IMR-90 (cell line): Measurements from ENCODE around the gene MED12L. TPM values are rescaled to one million over a fixed set of nuclear protein-coding genes. Genes with fewer than 3 reads are reported as not detected.
A peak's percentile ranks its signal among the peaks of the same experiment; 100 is the strongest.

Source experiments
- ATAC-seq: fragments of 200-7000 bp; cut with Tn5 transposase; 2 replicates; pipeline ENCODE4 v1.9.1; 2020; ENCODE audit warnings: low read depth, mild to moderate bottlenecking, moderate library complexity
- BruUV-seq: library from RNA; stranded (reverse); fragments of 400-500 nt; replicated peaks from 2 replicates; lab custom pipeline; 2021; lab: Mats Ljungman, UMichigan
- CTCF ChIA-PET: fragments of 300-600 bp; formaldehyde crosslinking; extraction: SDS; loops from one replicate; lab custom pipeline; 2021; ENCODE audit warnings: antibody characterized with exemption; lab: Yijun Ruan, JAX
- POLR2A ChIA-PET: fragments of 300-600 bp; sonication (Branson Sonifier 250); formaldehyde crosslinking; loops from one replicate; lab custom pipeline; 2022; ENCODE audit warnings: antibody characterized with exemption; ENCODE audit not compliant: unreplicated experiment; lab: Charles Lee
- DNase-seq: peaks from one replicate; pipeline ENCODE4 v3.0.0; 2013
- H2AFZ ChIP-seq: replicated peaks from 2 replicates; pipeline ENCODE3; 2013; ENCODE audit warnings: low read length, mild to moderate bottlenecking; ENCODE audit not compliant: poor library complexity
- H2AK5ac ChIP-seq: 2 replicates; pipeline ENCODE4 v1.6.1; 2013; ENCODE audit warnings: low read depth, low read length, inconsistent platforms
- H2AK9ac ChIP-seq: replicated peaks from 2 replicates; pipeline ENCODE3; 2013; ENCODE audit warnings: mild to moderate bottlenecking, low read depth, low read length, moderate library complexity; ENCODE audit not compliant: poor library complexity
- H2BK120ac ChIP-seq: 2 replicates; pipeline ENCODE4 v1.6.1; 2013; ENCODE audit warnings: low read depth, low read length, inconsistent platforms
- H2BK15ac ChIP-seq: 3 replicates; pipeline ENCODE4 v1.6.1; 2013; ENCODE audit warnings: low read depth, low read length, inconsistent platforms
- H2BK20ac ChIP-seq: 2 replicates; pipeline ENCODE4 v1.6.1; 2013; ENCODE audit warnings: low read depth, mild to moderate bottlenecking, inconsistent platforms, low read length, moderate library complexity
- H2BK5ac ChIP-seq: 2 replicates; pipeline ENCODE4 v1.6.1; 2013; ENCODE audit warnings: mild to moderate bottlenecking, low read depth, low read length, inconsistent platforms; ENCODE audit not compliant: poor library complexity, severe bottlenecking
- H3K14ac ChIP-seq: replicated peaks from 2 replicates; pipeline ENCODE4 v1.6.1; 2013; ENCODE audit warnings: low read depth, low read length, inconsistent platforms
- H3K18ac ChIP-seq: 2 replicates; pipeline ENCODE4 v1.6.1; 2013; ENCODE audit warnings: low read depth, low read length, control low read depth
- H3K23ac ChIP-seq: 2 replicates; pipeline ENCODE4 v1.6.1; 2013; ENCODE audit warnings: low read depth, low read length, inconsistent platforms
- H3K27ac ChIP-seq: 2 replicates; pipeline ENCODE4 v1.5.1; 2013; ENCODE audit warnings: mild to moderate bottlenecking, control low read depth, low read length; ENCODE audit not compliant: insufficient read depth
- H3K27me3 ChIP-seq: 2 replicates; pipeline ENCODE4 v1.6.1; 2013; ENCODE audit warnings: low read length; ENCODE audit not compliant: control insufficient read depth, insufficient read depth
- H3K36me3 ChIP-seq: 2 replicates; pipeline ENCODE4 v1.6.1; 2013; ENCODE audit warnings: low read length, mixed read lengths; ENCODE audit not compliant: control insufficient read depth, insufficient read depth
- H3K4ac ChIP-seq: 2 replicates; pipeline ENCODE4 v1.6.1; 2013; ENCODE audit warnings: low read depth, low read length, inconsistent platforms
- H3K4me1 ChIP-seq: 2 replicates; pipeline ENCODE4 v1.6.1; 2013; ENCODE audit warnings: low read length, mixed read lengths; ENCODE audit not compliant: control insufficient read depth, insufficient read depth
- H3K4me2 ChIP-seq: 2 replicates; pipeline ENCODE4 v1.6.1; 2013; ENCODE audit warnings: low read depth, mild to moderate bottlenecking, control low read depth, low read length, moderate library complexity
- H3K4me3 ChIP-seq: 2 replicates; pipeline ENCODE4 v1.5.1; 2013; ENCODE audit warnings: low read depth, mild to moderate bottlenecking, control low read depth, low read length, moderate library complexity; ENCODE audit not compliant: insufficient read depth
- H3K56ac ChIP-seq: 2 replicates; pipeline ENCODE4 v1.6.1; 2013; ENCODE audit warnings: low read length, inconsistent platforms; ENCODE audit not compliant: insufficient read depth; ENCODE audit errors: extremely low read depth
- H3K79me1 ChIP-seq, 2 experiments: 2 replicates each; pipeline ENCODE4 v1.6.1; 2013; ENCODE audit warnings: low read length in 2 of 2, inconsistent platforms in 1 of 2, low read depth in 1 of 2
- H3K9ac ChIP-seq: 2 replicates; pipeline ENCODE4 v1.6.1; 2013; ENCODE audit warnings: low read depth, low read length, control low read depth
- H3K9me1 ChIP-seq: 2 replicates; pipeline ENCODE4 v1.6.1; 2013; ENCODE audit warnings: low read length, inconsistent platforms; ENCODE audit not compliant: insufficient read depth
- H3K9me3 ChIP-seq: 2 replicates; pipeline ENCODE4 v1.6.1; 2013; ENCODE audit warnings: low read length; ENCODE audit not compliant: control insufficient read depth, insufficient read depth
- H4K20me1 ChIP-seq: 2 replicates; pipeline ENCODE4 v1.6.1; 2013; ENCODE audit warnings: low read length, inconsistent platforms; ENCODE audit not compliant: insufficient read depth
- H4K5ac ChIP-seq: 2 replicates; pipeline ENCODE4 v1.6.1; 2013; ENCODE audit warnings: mild to moderate bottlenecking, low read depth, low read length, control low read depth
- H4K8ac ChIP-seq, 2 experiments: 2 replicates each; pipeline ENCODE4 v1.6.1; 2013; ENCODE audit warnings: low read depth in 2 of 2, low read length in 2 of 2, control low read depth in 1 of 2, inconsistent platforms in 1 of 2
- H4K91ac ChIP-seq: 2 replicates; pipeline ENCODE4 v1.6.1; 2013; ENCODE audit warnings: low read depth, low read length, inconsistent platforms; ENCODE audit not compliant: insufficient read depth
- CEBPB ChIP-seq: IDR thresholded peaks from 2 replicates; pipeline ENCODE4 v1.6.1; 2012; ENCODE audit warnings: low read depth, low read length, improper control_type of control experiment
- CHD1 ChIP-seq: IDR thresholded peaks from 2 replicates; pipeline ENCODE4 v1.6.1; 2012; ENCODE audit warnings: low read depth, low read length, improper control_type of control experiment
- FOS ChIP-seq: fragments of 150-350 bp; IDR thresholded peaks from 2 replicates; pipeline ENCODE4 v1.6.1; 2016; ENCODE audit warnings: low read depth, low read length
- MAZ ChIP-seq: IDR thresholded peaks from 2 replicates; pipeline ENCODE4 v1.6.1; 2012; ENCODE audit warnings: low read depth, mild to moderate bottlenecking, low read length, improper control_type of control experiment, moderate library complexity, borderline replicate concordance
- MXI1 ChIP-seq: IDR thresholded peaks from 2 replicates; pipeline ENCODE4 v1.6.1; 2012; ENCODE audit warnings: low read depth, mild to moderate bottlenecking, low read length, moderate library complexity, borderline replicate concordance
- NFE2L2 ChIP-seq: fragments of 150-350 bp; IDR thresholded peaks from 2 replicates; pipeline ENCODE4 v1.6.1; 2016; ENCODE audit warnings: low read depth, mild to moderate bottlenecking, low read length
- POLR2A ChIP-seq: IDR thresholded peaks from 2 replicates; pipeline ENCODE4 v1.6.1; 2012; ENCODE audit warnings: mild to moderate bottlenecking, low read depth, low read length
- RAD21 ChIP-seq: IDR thresholded peaks from 2 replicates; pipeline ENCODE4 v1.6.1; 2012; ENCODE audit warnings: low read length, improper control_type of control experiment
- RCOR1 ChIP-seq: IDR thresholded peaks from 2 replicates; pipeline ENCODE4 v1.6.1; 2012; ENCODE audit warnings: mild to moderate bottlenecking, low read length, improper control_type of control experiment; ENCODE audit not compliant: insufficient replicate concordance
- RFX5 ChIP-seq: IDR thresholded peaks from 2 replicates; pipeline ENCODE4 v1.8.0; 2012; ENCODE audit warnings: low read depth, mild to moderate bottlenecking, low read length, moderate library complexity
- SMC3 ChIP-seq: fragments of 150-350 bp; IDR thresholded peaks from 2 replicates; pipeline ENCODE4 v1.6.1; 2016; ENCODE audit warnings: low read depth, mild to moderate bottlenecking, antibody characterized with exemption, low read length, moderate library complexity
- WGBS, 2 experiments: methylation state at CpG; one replicate each; pipeline versions ENCODE4 v1.1.5 to v1.1.7; 2013; ENCODE audit warnings: missing lambda C conversion rate in 2 of 2; ENCODE audit not compliant: insufficient read length in 1 of 2; ENCODE audit errors: extremely low coverage in 2 of 2; 5-methylcytosine and 5-hydroxymethylcytosine counted together
- dilution Hi-C: fragments of 300-500 bp; cut with HindIII; formaldehyde crosslinking; loops from one replicate; pipeline ENCODE4 v1.14.3; 2018; ENCODE audit warnings: low sequenced_read_pairs; ENCODE audit not compliant: unreplicated experiment
- in situ Hi-C: fragments of 300-500 bp; cut with MboI; formaldehyde crosslinking; loops from 3 replicates; pipeline ENCODE4 v1.14.3; 2019; ENCODE audit warnings: low sequenced_read_pairs, inconsistent platforms, mixed read lengths
- intact Hi-C: fragments of 100-400 bp; cut with micrococcal nuclease; formaldehyde crosslinking; loops from 2 replicates; pipeline ENCODE4 v1.10.0; 2022
- polyA plus RNA-seq, 3 experiments: library from polyadenylated mRNA; depleted of rRNA; stranded (reverse); fragments of >200 nt; gene quantifications; 2 replicates each; pipeline ENCODE4 v1.2.3, GENCODE V29; 2012; ENCODE audit warnings: low replicate concordance in 1 of 3
- total RNA-seq: library from RNA; depleted of rRNA; stranded (reverse); fragments of >200 nt; gene quantifications from 2 replicates; pipeline ENCODE4 v1.2.3, GENCODE V29; 2012
- TF ChIP-seq, protein P1 (sequence below): conservative IDR thresholded peaks from 2 replicates; pipeline ENCODE4 v1.5.1; 2012; ENCODE audit warnings: mild to moderate bottlenecking, low read depth, low read length, improper control_type of control experiment
- TF ChIP-seq, protein P2 (sequence below): fragments of 150-350 bp; IDR thresholded peaks from 2 replicates; pipeline ENCODE4 v1.6.1; 2016; ENCODE audit warnings: low read depth, mild to moderate bottlenecking, low read length, moderate library complexity, borderline replicate concordance
- TF ChIP-seq, protein P3 (sequence below): fragments of 150-350 bp; IDR thresholded peaks from 2 replicates; pipeline ENCODE4 v1.6.1; 2017; ENCODE audit warnings: mild to moderate bottlenecking, antibody characterized with exemption, low read length, low read depth

The MED12L gene
- total and polyA plus RNA-seq, 2 of the 4 experiments (the other 2 are of a cell fraction), result 0.05 to 0.18 TPM

DNA sequence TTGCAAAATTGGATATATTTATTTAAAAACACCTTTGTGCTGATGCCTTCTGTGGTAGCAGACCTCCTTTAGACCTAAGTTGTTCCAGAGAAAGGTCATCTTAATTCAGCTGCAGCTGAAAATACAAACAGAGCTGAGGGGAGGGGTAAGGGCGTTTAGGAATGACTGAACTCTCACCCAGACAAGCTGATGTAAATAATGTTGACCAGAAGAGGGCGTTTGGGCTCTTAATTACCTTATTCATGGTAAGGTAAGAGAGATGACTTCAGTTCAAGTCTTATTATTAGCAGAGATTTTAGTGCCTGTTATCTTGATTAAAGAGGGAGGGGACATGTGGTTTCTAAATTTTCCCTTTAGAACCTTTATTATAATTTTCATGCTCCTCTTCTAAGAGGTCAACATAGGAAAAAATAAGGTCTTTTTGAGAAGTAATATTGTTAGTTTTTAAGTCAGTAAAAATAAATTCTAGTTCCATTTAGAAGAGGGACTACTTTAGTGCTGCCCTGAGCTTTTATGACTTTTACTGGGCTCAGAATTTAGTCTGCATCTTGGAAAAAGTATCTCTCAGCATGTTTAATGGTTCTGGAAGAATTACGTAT lies 71.3 kb downstream of the MED12L start:
- TF ChIP-seq, protein P1, sequence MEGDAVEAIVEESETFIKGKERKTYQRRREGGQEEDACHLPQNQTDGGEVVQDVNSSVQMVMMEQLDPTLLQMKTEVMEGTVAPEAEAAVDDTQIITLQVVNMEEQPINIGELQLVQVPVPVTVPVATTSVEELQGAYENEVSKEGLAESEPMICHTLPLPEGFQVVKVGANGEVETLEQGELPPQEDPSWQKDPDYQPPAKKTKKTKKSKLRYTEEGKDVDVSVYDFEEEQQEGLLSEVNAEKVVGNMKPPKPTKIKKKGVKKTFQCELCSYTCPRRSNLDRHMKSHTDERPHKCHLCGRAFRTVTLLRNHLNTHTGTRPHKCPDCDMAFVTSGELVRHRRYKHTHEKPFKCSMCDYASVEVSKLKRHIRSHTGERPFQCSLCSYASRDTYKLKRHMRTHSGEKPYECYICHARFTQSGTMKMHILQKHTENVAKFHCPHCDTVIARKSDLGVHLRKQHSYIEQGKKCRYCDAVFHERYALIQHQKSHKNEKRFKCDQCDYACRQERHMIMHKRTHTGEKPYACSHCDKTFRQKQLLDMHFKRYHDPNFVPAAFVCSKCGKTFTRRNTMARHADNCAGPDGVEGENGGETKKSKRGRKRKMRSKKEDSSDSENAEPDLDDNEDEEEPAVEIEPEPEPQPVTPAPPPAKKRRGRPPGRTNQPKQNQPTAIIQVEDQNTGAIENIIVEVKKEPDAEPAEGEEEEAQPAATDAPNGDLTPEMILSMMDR, result peak; percentile 47
- TF ChIP-seq RCOR1 (no peak), SMC3 (peak; percentile 33; the same call in 1 of the 2 replicates), MAZ (no peak), RAD21 (0 out of 2 replicates have a peak, but pooled peaks have one; percentile 26), FOS (no peak), NFE2L2 (no peak), CEBPB (no peak), CHD1 (no peak), MXI1 (no peak), RFX5 (no peak), POLR2A (no peak)
- TF ChIP-seq, protein P2, sequence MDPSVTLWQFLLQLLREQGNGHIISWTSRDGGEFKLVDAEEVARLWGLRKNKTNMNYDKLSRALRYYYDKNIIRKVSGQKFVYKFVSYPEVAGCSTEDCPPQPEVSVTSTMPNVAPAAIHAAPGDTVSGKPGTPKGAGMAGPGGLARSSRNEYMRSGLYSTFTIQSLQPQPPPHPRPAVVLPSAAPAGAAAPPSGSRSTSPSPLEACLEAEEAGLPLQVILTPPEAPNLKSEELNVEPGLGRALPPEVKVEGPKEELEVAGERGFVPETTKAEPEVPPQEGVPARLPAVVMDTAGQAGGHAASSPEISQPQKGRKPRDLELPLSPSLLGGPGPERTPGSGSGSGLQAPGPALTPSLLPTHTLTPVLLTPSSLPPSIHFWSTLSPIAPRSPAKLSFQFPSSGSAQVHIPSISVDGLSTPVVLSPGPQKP, result no peak
- TF ChIP-seq, protein P3, sequence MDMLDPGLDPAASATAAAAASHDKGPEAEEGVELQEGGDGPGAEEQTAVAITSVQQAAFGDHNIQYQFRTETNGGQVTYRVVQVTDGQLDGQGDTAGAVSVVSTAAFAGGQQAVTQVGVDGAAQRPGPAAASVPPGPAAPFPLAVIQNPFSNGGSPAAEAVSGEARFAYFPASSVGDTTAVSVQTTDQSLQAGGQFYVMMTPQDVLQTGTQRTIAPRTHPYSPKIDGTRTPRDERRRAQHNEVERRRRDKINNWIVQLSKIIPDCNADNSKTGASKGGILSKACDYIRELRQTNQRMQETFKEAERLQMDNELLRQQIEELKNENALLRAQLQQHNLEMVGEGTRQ, result no peak
- dilution Hi-C loops, result no loop called here
- POLR2A ChIA-PET, result no interaction called here

More for the DNA sequence above, 71.3 kb downstream of the MED12L start:
- H3K27me3 ChIP-seq, result peaks cover 1% of the 10 kb centered on the region; the same call in 1 of the 2 replicates
- no TSS peak for BruUV-seq
- no peak overlapping the region for H3K4ac ChIP-seq
- no peak overlapping the region for H3K56ac ChIP-seq
- H2AK9ac ChIP-seq, result no peak overlapping the region
- no peaks in the 10 kb centered on the region for H3K36me3 ChIP-seq
- no peak overlapping the region for H4K91ac ChIP-seq
- no peak overlapping the region for H4K5ac ChIP-seq
- intact Hi-C loops (loop anchor here (1.0 kb wide), 1 partner anchor 127 kb away; no protein-coding TSS in a partner anchor), in situ Hi-C loops (no loop called here)
- no peak overlapping the region for H2AFZ ChIP-seq
- H3K9me3 ChIP-seq, result no peaks in the 10 kb centered on the region
- H3K4me3 ChIP-seq, result no peak overlapping the region
- no peak overlapping the region for H2BK120ac ChIP-seq
- H3K9me1 ChIP-seq, result no peaks in the 10 kb centered on the region
- no peak overlapping the region for H3K23ac ChIP-seq
- no peak overlapping the region for H4K8ac ChIP-seq
- DNase-seq, result peak; percentile 61
- H3K4me1 ChIP-seq, result peaks cover 1% of the 10 kb centered on the region; the same call in 1 of the 2 replicates
- H3K9ac ChIP-seq, result no peak overlapping the region
- H2BK20ac ChIP-seq, result no peak overlapping the region
- CTCF ChIA-PET, result interaction anchor here (0.8 to 1.4 kb wide), 7 partner anchors 11 to 148 kb away, joined by 3 to 7 read pairs (median 4); no protein-coding TSS in a partner anchor
- no peak overlapping the region for H3K4me2 ChIP-seq
- no peaks in the 10 kb centered on the region for H3K79me1 ChIP-seq
- no peak overlapping the region for H2AK5ac ChIP-seq
- H3K27ac ChIP-seq, result no peak overlapping the region
- H3K14ac ChIP-seq, result no peak overlapping the region
- peak; percentile 73 for ATAC-seq
- no peak overlapping the region for H3K18ac ChIP-seq
- no peak overlapping the region for H2BK5ac ChIP-seq
- H4K20me1 ChIP-seq, result no peaks in the 10 kb centered on the region
- WGBS, 2 experiments, result 100% methylated on average over 1 of the region's 3 CpGs; no CpG with 5 or more reads in 1 of the 2 experiments
- no peak overlapping the region for H2BK15ac ChIP-seq
